ENCODE measurements around the gene PIK3R2.
A peak's percentile ranks its signal among the peaks of the same experiment; 100 is the strongest.

Gene PIK3R2

DNA sequence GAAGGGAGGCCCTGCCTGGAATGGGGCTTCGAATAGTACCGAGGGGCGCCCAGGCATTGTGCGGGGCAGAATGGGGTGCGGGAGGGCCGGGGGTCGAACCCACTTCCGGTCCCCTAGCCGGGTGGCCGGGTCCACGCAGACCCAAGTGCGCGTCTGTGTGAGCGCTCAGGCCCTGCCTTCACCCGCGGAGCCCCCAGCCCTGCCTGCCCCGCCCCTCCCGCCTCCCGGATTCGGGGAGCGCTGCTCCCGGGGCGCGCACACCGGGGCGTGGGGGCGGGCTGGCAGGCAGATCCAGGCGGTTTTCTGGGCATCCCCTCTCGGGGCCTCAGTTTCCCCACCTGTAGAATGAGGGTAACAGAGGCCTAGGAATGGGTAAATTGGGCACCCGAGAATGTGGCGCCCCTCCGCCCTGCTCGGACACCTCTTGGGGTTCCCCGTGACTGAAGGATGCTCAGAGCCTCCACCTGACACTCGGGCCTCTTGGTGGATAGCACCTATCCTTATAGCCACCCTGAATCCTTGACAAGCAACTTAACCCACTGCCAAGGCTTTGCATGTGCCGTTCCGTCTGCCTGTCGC, 682 bp downstream of the PIK3R2 start:
- H3K4me3 ChIP-seq (ENCODE audit: low read depth, low read length), result peak overlapping the region; percentile 81
- no peaks in the 10 kb centered on the region for H3K27me3 ChIP-seq
- H3K36me3 ChIP-seq, result peaks cover 16% of the 10 kb centered on the region
- DNase-seq, result no peak
- TF ChIP-seq, protein P1, sequence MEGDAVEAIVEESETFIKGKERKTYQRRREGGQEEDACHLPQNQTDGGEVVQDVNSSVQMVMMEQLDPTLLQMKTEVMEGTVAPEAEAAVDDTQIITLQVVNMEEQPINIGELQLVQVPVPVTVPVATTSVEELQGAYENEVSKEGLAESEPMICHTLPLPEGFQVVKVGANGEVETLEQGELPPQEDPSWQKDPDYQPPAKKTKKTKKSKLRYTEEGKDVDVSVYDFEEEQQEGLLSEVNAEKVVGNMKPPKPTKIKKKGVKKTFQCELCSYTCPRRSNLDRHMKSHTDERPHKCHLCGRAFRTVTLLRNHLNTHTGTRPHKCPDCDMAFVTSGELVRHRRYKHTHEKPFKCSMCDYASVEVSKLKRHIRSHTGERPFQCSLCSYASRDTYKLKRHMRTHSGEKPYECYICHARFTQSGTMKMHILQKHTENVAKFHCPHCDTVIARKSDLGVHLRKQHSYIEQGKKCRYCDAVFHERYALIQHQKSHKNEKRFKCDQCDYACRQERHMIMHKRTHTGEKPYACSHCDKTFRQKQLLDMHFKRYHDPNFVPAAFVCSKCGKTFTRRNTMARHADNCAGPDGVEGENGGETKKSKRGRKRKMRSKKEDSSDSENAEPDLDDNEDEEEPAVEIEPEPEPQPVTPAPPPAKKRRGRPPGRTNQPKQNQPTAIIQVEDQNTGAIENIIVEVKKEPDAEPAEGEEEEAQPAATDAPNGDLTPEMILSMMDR (IDR thresholded peaks at IDR 0.05; ENCODE audit: low read depth, low read length), result no peak
- no peaks in the 10 kb centered on the region for H3K9me3 ChIP-seq
- peaks cover 22% of the 10 kb centered on the region for H3K4me1 ChIP-seq

DNA sequence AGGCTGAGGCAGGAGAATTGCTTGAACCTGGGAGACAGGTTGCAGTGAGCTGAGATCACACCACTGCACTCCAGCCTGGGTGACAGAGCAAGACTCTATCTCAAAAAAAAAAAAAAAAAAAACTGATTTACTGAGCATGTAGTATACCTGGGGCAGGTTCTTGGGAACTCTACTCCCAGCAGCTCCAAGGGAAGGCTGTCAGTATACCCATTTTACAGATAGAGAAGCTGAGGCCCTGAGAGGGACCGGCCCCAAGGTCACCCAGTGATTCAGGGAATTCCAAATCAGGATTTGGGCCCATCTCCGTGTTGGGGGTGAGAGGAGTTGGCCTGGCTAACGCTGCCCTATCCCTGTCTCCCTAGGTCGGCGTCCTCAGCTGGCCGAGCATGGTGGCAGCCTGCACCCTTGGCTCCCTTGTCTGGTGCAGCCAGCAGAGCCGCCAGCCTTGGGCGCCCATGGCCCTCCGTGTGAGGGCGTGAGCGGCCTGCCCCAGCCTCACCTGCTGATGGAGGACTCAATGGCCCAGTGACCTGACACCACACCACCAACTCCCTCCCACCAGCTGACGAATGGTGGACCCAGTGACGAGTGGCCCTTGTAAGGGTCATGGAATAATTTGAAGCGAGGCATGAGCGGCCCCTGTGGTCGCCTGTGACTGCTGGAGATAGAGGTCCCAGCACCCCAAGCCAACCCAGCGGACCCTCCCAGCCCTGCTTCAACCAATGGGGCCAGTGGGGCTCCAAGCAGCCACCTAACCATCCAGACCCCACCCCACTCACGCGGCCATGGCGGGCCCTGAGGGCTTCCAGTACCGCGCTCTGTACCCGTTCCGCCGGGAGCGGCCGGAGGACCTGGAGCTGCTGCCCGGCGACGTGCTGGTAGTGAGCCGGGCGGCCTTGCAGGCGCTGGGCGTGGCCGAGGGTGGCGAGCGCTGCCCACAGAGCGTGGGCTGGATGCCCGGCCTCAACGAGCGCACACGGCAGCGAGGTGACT, 2.4 kb downstream of the PIK3R2 start:
- TF ChIP-seq, protein P1 (IDR thresholded peaks at IDR 0.05; ENCODE audit: low read depth, low read length), result no peak
- no peaks in the 10 kb centered on the region for H3K27me3 ChIP-seq

DNA sequence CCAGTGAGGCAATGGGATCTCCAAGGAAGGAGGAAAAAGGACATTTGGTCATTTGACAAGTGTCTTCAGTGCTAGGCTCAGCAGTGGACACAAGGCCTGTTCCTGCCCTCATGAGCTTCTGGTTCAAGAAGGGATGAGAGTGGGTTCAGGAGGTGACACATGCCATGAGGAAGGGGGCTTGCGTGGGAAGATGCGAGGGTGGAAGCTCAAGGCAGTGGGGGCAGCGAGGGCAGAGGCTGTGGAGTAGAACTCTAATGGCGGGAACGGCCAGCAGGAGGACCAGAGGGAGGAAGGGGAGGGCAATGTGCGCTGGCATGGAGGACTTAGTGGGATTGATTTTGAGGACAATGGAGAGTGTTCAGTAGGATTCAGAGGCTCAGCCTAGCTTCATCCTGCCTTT, 3.3 kb downstream of the PIK3R2 start:
- Histone ChIP-seq H3K27me3 (no peaks in the 10 kb centered on the region), H3K9me3 (no peaks in the 10 kb centered on the region), H3K4me1 (peaks cover 22% of the 10 kb centered on the region), H3K36me3 (peaks cover 30% of the 10 kb centered on the region), H3K4me3 (ENCODE audit: low read depth, low read length) (no peak overlapping the region)
- no peak for DNase-seq
- TF ChIP-seq, protein P1 (IDR thresholded peaks at IDR 0.05; ENCODE audit: low read depth, low read length), result no peak

More for the DNA sequence above, 2.4 kb downstream of the PIK3R2 start:
- Histone ChIP-seq H3K4me3 (ENCODE audit: low read depth, low read length) (no peak overlapping the region), H3K9me3 (no peaks in the 10 kb centered on the region), H3K36me3 (peaks cover 25% of the 10 kb centered on the region), H3K4me1 (peaks cover 22% of the 10 kb centered on the region)
- no peak for DNase-seq

DNA sequence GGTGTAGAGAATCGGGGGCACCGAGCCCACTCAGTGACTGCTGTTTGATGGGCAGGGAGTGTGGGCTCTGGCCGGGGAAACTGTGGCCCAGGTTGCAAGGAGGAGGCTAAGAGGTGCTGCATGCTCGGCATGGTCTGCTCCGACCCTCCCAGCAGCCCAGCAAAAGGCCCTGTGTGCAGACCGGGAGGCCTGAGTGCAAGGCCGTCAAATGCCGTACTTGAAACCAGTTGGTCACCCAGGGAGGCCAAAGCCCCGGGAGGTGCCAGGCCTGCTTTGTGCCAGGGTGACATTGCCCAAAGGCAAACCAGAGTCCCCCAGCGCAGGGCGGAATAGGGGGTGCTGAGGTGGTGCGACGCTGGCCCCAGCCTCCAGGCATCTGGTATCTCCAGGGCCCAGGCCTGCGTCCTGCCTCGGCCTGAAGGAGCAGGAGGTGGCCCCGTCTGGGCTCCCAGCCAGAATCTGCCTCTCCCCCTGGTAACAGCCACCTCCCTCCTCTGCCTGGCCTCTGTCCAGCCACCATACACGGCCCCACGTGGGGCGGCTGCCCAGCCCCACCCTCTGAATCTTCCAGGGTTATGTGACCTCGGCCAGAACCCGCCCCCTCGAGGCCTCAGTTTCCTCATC, 4.0 kb downstream of the PIK3R2 start:
- Histone ChIP-seq H3K4me3 (ENCODE audit: low read depth, low read length) (peak overlapping the region; percentile 31), H3K4me1 (peaks cover 20% of the 10 kb centered on the region)
- DNase-seq, result peak; percentile 98

DNA sequence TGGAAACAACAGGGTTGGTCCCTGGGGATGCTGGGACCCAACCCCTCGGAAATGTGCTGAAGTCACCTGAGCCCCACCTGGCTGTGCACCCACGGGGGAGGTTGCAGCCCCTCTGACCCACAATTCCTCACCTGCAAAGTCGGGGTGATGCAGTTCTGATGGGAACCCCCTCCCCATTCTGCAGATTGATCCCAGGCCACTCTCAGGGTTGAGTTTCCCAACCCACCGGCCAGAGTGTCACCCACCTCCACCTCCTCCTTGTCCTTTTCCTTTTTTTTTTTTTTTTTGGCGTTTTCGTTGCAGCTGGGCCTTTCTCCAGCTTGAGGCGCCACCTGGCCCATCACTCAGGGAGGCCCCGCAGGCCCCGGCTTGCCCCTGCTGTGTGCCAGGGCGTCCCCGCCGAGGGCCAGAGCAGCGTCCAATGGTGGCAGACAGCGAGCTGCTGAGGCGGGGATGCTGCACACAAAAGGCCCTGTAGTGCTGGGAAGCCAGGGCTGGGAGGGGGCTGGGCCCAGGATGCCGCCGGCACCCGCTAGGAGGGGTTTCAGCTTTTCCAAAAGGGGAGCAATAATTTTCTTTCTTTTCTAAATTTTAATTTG, 4.6 kb downstream of the PIK3R2 start:
- Histone ChIP-seq H3K9me3 (no peaks in the 10 kb centered on the region), H3K4me3 (ENCODE audit: low read depth, low read length) (peak overlapping the region; percentile 31), H3K4me1 (peaks cover 20% of the 10 kb centered on the region), H3K36me3 (peaks cover 40% of the 10 kb centered on the region), H3K27me3 (no peaks in the 10 kb centered on the region)
- TF ChIP-seq, protein P1 (IDR thresholded peaks at IDR 0.05; ENCODE audit: low read depth, low read length), result no peak
- peak; percentile 92 for DNase-seq

More for the DNA sequence above, 4.0 kb downstream of the PIK3R2 start:
- Histone ChIP-seq H3K27me3 (no peaks in the 10 kb centered on the region), H3K36me3 (peaks cover 35% of the 10 kb centered on the region), H3K9me3 (no peaks in the 10 kb centered on the region)
- TF ChIP-seq, protein P1 (IDR thresholded peaks at IDR 0.05; ENCODE audit: low read depth, low read length), result no peak

Data from BE2C (cell line).